ENCODE results near the gene GDF15.

DNA sequence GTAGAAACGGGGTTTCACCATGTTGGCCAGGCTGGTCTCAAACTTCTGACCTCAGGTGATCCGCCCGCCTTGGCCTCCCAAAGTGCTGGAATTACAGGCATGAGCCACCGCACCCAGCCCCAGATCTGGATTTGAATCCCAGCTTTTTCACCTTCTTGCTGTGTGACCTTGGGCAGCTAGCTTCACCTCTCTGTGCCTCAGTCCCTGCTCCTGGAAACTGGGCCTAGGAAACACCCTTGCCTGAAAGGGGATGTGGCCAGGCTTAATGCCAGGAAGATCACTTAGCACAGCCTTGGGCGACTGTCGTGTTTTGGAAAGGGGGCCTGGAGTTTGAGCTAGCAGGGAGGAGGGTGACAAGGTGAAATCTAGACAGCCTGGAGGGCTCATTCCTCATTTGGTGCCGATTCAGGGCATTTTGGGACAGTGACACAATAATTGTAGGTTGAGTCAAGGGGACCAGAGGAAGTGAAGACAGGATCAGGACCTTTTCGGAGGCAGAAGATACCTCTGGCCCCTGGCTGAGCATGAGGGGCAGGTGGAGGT, 43.8 kb upstream of the GDF15 start:
- TF ChIP-seq, protein P1, sequence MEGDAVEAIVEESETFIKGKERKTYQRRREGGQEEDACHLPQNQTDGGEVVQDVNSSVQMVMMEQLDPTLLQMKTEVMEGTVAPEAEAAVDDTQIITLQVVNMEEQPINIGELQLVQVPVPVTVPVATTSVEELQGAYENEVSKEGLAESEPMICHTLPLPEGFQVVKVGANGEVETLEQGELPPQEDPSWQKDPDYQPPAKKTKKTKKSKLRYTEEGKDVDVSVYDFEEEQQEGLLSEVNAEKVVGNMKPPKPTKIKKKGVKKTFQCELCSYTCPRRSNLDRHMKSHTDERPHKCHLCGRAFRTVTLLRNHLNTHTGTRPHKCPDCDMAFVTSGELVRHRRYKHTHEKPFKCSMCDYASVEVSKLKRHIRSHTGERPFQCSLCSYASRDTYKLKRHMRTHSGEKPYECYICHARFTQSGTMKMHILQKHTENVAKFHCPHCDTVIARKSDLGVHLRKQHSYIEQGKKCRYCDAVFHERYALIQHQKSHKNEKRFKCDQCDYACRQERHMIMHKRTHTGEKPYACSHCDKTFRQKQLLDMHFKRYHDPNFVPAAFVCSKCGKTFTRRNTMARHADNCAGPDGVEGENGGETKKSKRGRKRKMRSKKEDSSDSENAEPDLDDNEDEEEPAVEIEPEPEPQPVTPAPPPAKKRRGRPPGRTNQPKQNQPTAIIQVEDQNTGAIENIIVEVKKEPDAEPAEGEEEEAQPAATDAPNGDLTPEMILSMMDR (IDR thresholded peaks at IDR 0.05) = no peak
- no peak for TF ChIP-seq POLR2A (IDR thresholded peaks at IDR 0.05)

Data from heart left ventricle (tissue), 13 donors.